ENCODE data around the gene THRAP3.

The THRAP3 gene

GRCh38 chr1:36309397-36309796 lies 85.2 kb downstream of the THRAP3 start:
- H3K27ac ChIP-seq = no peak overlapping the region
- no peak overlapping the region for H3K4me3 ChIP-seq

GRCh38 chr1:36320291-36320761 lies 96.1 kb downstream of the THRAP3 start:
- Histone ChIP-seq H3K4me3 (peak overlapping the region; percentile 27 to 78 (median 64)), H3K27ac (peak overlapping the region in 17 of 21 experiments; percentile 4 to 89 (median 68))

DNA sequence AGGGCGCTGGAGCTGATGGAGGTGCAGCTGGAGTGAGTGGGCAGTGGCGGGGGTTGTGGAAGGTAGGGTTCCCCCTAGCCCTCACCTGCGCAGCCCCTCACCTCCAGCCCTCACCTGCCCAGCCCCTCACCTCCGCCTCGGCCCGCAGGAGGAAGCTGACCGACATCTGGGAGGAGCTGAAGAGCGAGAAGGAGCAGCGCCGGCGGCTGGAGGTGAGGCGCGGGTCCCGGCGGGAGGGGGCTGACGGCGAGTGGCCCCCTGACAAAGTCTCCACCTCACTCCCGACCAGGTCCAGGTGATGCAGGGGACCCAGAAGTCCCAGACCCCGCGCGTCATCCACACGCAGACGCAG lies 96.5 kb downstream of the THRAP3 start:
- Histone ChIP-seq H3K4me3 (peak overlapping the region; percentile 27 to 78 (median 64)), H3K27ac (peak overlapping the region in 17 of 21 experiments; percentile 4 to 89 (median 68))

GRCh38 chr1:36321119-36321951 lies 97.1 kb downstream of the THRAP3 start:
- Histone ChIP-seq H3K4me3 (peak overlapping the region; percentile 60 to 78 (median 64)), H3K27ac (peak overlapping the region in 19 of 21 experiments; percentile 38 to 90 (median 85))

GRCh38 chr1:36322041-36322785 lies 98.0 kb downstream of the THRAP3 start:
- H3K27ac ChIP-seq = peak overlapping the region in 19 of 21 experiments; percentile 26 to 93 (median 86)
- H3K4me3 ChIP-seq = peak overlapping the region; percentile 60 to 78 (median 64)

DNA sequence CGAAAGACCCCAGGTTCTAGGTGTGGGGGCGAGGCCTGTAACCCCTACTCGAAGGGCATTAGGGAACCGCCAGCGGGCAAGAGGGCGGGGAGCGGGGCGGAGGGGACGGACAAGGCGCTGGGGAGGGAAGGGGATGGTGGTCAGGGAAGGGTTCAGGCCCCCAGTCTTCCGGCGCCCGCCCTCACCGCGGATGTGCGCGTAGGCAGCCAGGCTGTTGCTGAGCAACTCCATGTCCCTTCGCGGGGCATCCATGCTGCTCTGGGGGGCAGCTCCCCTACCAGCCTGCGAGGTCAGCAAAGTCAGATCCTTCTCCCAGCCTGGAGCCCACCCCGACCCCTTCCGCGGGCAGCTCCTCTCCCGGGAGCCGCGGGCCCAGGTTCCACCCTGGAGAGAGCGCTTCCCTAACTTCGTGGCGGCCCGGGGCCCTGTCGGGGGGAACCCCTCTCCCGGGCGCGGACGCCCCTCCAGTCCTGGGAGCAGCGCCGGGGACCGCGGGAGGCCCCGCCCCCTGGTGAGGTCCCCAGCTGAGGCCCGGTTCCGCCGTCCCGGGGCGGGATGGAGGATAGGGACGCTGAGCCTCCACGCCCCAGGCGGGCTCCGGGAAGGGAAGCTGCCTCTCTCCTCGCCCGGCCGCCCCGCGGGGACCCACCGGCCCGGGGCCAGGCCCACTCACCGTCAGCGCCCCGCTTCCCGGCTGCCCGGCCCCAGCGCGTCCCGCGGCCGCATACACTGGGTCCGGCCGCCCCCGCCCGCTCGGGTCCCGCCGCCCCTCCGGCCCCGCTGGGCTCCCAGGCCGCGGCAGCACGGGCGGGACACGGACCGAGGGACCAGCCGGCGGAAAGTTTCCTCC lies 98.8 kb downstream of the THRAP3 start:
- Histone ChIP-seq H3K27ac (peak overlapping the region; percentile 60 to 93 (median 85)), H3K4me3 (peak overlapping the region; percentile 60 to 78 (median 64))

DNA sequence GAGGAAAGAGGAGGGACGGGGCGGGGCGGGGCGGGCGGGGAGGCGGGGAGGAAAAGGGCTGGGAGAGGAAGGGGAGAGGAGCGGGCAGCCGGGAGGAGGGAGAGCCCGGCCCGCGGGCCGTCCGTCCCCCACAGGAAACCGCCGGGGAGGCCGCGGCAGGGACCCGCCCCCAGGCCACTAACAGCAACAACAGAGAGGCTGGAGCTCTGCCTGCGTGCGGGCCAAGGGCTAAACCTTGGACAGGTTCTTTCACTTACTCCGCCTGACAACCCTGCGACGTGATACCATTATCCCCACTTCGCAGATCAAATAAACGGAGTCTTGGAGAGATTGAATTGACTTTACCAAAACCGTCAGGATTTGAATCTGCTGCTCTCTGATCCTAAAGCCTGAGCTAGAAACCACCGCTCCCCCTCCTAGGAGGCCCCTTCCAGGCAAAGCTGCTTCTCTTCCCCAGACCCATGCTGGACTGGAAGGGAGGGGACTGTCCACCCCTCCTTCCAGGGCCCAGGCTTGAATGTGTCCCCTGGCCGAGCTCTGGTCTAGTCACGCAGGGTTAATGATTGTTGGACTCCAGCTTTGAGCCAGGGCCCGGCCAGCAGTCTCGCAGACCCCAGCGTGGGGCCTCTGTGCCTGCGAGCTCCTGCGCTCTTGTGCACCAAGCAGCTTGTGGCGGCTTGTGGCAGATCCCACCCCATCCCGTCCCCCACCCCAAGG lies 99.6 kb downstream of the THRAP3 start, which contains the start of gene EVA1B:
TSS of gene EVA1B (minus strand) at position 10 of the 717 bp plus-strand sequence. CDS start 608 bp downstream, outside the sequence.
- H3K4me3 ChIP-seq = peak within 1 kb of the TSS; percentile 60 to 78 (median 64)
- peak within 1 kb of the TSS; percentile 60 to 93 (median 85) for H3K27ac ChIP-seq

DNA sequence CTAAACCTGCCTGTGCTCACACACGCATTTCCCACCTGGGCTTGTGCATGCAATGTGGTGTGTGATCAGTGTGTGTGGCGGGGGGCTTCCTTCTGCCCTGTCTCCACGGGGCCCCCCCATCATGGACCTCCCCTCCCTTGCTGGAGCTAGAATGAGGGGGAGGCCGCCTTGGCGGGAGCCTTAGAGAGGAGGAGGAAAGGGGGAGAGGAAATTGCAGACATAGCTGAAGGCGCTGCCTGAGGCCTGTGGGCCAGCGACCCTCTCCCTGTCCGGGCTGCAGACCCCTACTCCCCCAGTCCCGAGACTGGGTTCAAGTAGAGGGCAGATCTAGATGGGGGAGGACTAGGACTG lies 100.1 kb downstream of the THRAP3 start:
- H3K4me3 ChIP-seq = peak overlapping the region in 2 of 7 experiments; percentile 60 to 72
- peak overlapping the region in 16 of 21 experiments; percentile 44 to 93 (median 86) for H3K27ac ChIP-seq

- H3K4me3 ChIP-seq = no peak overlapping the region
- no peak overlapping the region for H3K27ac ChIP-seq
These were observed 102.3 kb downstream of the THRAP3 start for GRCh38 chr1:36326499-36326898.

- peak overlapping the region in 1 of 21 experiments; percentile 2 for H3K27ac ChIP-seq
- H3K4me3 ChIP-seq = no peak overlapping the region
These were observed 103.3 kb downstream of the THRAP3 start for GRCh38 chr1:36327421-36328087.

DNA sequence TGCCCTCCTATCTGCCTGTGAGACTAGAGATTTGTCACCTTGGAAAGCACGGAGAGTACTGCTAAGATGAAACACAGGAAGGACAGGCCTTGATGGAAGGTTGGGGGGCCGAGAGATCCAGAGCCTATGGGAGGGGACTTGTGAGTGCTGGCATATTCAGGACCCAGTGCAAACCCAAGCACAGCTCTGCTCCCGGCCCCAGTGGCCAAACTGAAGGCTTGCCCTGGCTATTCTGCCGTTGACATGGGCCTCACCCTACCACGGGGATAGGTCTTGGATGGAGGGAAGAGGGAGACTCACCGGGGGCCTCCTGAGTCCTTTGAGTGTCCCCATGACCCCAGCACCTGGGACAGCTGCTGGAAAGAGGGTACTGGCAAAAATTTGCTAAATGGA lies 103.8 kb downstream of the THRAP3 start:
- Histone ChIP-seq H3K27ac (peak overlapping the region in 1 of 21 experiments; percentile 2), H3K4me3 (no peak overlapping the region)

- Histone ChIP-seq H3K27ac (no peak overlapping the region), H3K4me3 (no peak overlapping the region)
These were observed 104.5 kb downstream of the THRAP3 start for GRCh38 chr1:36328713-36329112.

GRCh38 chr1:36329817-36330216 lies 105.6 kb downstream of the THRAP3 start:
- H3K4me3 ChIP-seq = no peak overlapping the region
- no peak overlapping the region for H3K27ac ChIP-seq

DNA sequence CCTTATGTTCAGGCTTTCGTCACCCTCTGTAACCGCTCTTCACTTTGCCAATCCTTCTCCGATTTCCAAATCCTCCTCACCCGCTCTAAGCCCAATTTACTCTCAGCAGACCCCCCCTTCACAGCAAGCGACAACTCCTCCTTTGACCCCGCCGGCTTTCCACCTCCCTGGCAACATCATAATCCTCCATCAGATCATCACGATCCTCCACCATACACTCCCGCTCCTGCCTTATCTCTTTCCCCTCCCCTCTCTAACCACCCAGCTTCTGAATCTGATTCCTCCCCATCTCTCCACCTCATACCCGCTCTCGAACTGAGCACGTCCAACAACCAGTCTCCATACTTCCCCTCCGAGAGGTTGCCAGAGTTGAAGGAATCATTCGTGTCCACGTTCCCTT lies 106.7 kb downstream of the THRAP3 start:
- Histone ChIP-seq H3K4me3 (no peak overlapping the region), H3K27ac (no peak overlapping the region)

DNA sequence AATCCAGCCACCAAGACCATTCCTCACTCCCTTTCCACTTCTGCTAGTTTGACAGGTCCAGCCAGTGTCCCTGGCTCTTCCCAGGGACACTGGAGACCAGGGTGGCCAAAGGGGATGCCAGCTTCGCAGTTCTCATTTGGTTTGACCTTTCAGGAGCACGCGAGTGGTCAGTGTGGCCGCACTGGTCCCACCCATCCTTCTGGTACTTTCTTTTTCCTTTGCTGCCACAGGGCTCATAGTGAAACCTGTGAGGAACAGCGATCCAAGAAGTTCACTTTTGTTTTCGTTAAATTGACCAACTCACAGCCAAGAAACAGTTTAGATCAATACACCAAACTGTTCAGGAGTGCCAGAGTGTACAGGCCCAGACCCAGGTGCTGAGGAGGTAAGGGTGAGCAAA lies 113.6 kb downstream of the THRAP3 start:
- no peak overlapping the region for H3K4me3 ChIP-seq
- H3K27ac ChIP-seq = no peak overlapping the region

DNA sequence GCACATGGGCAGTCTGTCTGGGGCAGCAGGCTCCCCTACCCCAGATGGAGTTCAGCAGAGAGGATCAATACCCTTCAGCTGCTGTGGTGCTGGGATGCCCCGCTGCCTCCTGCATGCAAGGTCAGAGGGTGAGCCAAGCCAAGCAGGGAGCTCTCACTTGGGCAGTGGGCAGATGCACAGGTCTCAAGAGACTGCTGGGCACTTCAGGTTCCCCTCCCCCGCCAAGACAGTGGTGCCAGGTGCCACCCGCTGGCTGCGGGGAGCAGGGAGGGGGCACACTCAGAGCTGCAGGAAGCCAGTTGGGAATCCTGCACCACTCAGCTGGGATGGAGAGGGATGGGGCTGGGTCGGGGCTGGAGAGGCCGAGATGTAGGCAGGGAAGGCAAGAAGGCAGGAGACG lies 115.0 kb downstream of the THRAP3 start:
- H3K4me3 ChIP-seq = no peak overlapping the region
- H3K27ac ChIP-seq = no peak overlapping the region

- no peak overlapping the region for H3K27ac ChIP-seq
- H3K4me3 ChIP-seq = no peak overlapping the region
These were observed 115.4 kb downstream of the THRAP3 start for GRCh38 chr1:36339615-36340014.

DNA sequence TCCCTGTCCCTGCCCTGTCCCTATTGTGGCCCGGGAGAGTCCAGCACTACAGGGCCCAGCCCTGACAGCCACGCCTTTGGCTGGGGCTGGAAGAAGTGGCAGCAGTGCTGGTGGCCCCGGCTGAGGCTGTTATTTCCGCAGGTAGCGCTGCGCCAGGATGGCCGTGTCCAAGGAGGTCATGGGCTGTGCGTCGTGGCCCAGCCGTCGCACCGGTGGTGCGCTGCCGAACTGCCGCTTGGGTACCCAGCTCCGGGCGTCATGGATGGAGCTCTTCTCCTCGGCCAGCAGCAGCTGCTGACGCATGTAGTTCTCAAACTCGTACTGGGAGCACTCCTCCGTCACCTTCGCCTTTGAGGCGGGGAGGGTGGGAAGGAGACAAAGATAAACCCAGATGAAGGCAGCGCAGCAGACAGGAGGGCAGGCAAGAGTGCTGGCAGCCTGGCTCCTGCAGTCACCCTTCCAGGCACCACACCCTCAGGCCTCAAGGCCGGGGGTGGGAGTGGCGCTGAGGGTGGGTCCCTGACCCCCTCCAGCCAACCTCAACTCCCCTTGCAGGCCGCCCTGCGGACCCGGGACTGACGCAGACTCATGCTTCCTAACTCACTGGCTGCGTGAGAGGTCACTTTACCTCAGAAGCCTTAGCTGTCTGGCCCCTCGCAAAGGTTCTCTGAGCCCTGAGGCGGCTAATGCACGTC lies 117.5 kb downstream of the THRAP3 start:
- H3K4me3 ChIP-seq = no peak overlapping the region
- H3K27ac ChIP-seq = no peak overlapping the region

Data from skin epidermis (tissue), 12 donors.